Urothelium cell line (cell line): Measurements from ENCODE around the gene EIF2A.

Experiments used
- DNase-seq: peaks from one replicate; pipeline ENCODE4 v3.0.0; 2011; ENCODE audit warnings: low spot score, mixed read lengths
- FAIRE-seq: peaks from 2 replicates; lab custom pipeline; 2011; peaks lifted over from hg19 to GRCh38; lab: Jason Lieb, UNC

Gene EIF2A

DNA sequence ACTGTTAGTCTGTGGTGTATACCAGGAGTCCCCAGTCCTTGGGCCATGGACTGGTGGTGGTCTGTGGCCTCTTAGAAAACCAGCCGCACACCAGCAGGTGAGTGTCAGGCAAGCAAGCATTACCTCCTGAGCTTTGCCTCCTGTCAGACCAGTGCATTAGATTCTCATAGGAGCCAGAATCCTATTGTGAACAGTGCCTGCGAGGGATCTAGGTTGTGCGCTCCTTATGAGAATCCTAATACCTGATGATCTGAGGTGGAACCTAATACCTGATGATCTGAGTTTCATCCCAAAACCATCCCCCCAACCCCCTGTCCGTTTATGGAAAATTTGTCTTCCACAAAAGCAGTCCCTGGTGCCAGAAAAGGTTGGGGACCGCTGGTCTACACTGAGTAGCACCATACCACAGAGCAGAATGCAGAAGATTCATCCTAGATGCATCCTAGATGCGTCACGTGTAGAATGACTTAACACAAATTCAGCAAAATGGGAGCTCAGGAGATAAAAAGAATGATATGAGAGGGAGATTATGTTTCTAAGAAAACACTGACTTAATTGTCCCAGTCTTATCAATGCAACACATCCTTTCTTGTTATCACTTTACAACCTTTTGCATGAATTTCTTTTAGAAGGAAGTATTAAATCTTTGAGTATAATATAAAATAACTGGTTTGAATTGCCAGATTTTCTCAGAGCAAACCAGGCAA, 85.1 kb downstream of the EIF2A start:
- no peak for FAIRE-seq

DNA sequence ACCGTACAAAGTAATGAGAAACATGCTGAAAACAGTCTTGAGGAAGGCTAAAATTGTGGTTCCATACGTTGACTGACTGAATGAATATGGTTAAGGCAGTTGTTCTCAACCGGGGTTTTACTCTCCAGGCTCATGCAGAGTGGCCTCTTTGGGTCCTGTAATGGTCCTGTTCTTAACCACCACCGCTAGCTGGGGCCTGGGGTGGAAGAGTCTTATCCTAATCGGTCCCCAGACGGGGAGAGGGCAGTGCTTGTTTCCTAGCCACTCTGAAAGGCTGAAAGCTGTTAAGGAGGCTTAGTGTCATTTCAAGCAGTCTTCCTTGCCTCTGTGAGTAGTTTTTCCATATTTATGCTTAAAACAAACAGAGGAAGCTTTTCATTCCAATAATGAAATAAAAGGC, 88.5 kb downstream of the EIF2A start:
- FAIRE-seq (no peak), DNase-seq (no peak)

More for the DNA sequence above, 85.1 kb downstream of the EIF2A start:
- DNase-seq: no peak

DNA sequence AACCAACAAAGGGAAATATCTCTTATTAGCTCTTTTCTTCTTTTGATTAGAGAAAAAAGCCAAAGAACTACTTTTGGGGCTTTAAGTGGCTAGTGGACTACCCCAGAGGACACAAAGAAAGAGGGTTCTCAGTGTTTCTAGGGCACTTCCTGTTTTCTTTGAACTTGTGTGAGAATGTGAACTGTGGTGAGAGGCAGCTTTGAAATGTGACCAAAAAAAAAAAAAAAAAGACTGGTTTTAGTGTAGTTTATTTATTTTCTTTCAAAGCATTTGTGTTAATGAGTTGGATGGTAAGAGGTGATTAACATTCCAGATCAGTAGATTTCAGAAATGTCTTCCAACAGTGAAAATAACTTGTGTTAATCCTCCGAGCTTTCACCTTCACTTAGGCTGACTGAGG, 88.9 kb downstream of the EIF2A start:
- FAIRE-seq: no peak
- DNase-seq: no peak
